Liver (tissue), 3 donors: Measurements from ENCODE around the gene DMD.

ENCODE experiments used
- FOXA2 ChIP-seq: IDR thresholded peaks from 2 replicates; pipeline ENCODE4 v1.6.1; 2016; ENCODE audit warnings: antibody characterized with exemption
- HNF4A ChIP-seq, 2 donors: conservative IDR thresholded peaks; 2 replicates each; pipeline ENCODE4 v1.6.1; 2016; ENCODE audit warnings: antibody characterized with exemption in 2 of 2, mild to moderate bottlenecking in 2 of 2
- NR2F2 ChIP-seq: IDR thresholded peaks from 2 replicates; pipeline ENCODE4 v1.6.1; 2016; ENCODE audit warnings: antibody characterized with exemption
- RAD21 ChIP-seq, 2 donors: IDR thresholded peaks; 2 replicates each; pipeline ENCODE4 v1.6.1; 2016; ENCODE audit warnings: antibody characterized with exemption in 2 of 2, mild to moderate bottlenecking in 2 of 2
- YY1 ChIP-seq: IDR thresholded peaks from 2 replicates; pipeline ENCODE4 v1.6.1; 2016; ENCODE audit warnings: antibody characterized with exemption, mild to moderate bottlenecking
- TF ChIP-seq, protein P1 (sequence below): fragments of 150-350 bp; IDR thresholded peaks from 2 replicates; pipeline ENCODE4 v1.5.1; 2017; ENCODE audit warnings: improper control_type of control experiment, low read depth, low read length; ENCODE audit not compliant: missing input control
- TF ChIP-seq, protein P2 (sequence below): IDR thresholded peaks from 2 replicates; pipeline ENCODE4 v1.6.1; 2016; ENCODE audit warnings: antibody characterized with exemption
- TF ChIP-seq, protein P3 (sequence below): IDR thresholded peaks from 2 replicates; pipeline ENCODE4 v1.6.1; 2016; ENCODE audit warnings: antibody characterized with exemption
- donor health status: healthy.
- donor health status: healthy.

DNA sequence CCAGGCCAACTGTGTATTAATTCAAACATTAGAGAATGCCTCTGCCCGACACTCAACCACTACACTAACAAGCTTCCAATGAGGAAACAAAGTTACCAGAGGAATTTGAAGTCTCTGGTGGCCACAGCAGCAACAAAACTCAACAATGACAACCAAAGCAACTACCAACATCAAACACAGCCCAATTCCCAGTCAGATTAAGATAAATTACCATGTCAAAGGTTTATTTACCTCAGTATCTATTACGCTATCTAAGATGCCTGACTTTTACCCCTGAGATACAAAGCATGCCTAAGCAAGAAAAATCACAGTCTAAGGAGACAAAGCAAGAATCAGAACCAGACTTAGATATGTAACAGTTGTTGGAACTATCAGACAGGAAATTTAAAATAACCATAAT, 1909.4 kb downstream of the DMD start:
- TF ChIP-seq, protein P1, sequence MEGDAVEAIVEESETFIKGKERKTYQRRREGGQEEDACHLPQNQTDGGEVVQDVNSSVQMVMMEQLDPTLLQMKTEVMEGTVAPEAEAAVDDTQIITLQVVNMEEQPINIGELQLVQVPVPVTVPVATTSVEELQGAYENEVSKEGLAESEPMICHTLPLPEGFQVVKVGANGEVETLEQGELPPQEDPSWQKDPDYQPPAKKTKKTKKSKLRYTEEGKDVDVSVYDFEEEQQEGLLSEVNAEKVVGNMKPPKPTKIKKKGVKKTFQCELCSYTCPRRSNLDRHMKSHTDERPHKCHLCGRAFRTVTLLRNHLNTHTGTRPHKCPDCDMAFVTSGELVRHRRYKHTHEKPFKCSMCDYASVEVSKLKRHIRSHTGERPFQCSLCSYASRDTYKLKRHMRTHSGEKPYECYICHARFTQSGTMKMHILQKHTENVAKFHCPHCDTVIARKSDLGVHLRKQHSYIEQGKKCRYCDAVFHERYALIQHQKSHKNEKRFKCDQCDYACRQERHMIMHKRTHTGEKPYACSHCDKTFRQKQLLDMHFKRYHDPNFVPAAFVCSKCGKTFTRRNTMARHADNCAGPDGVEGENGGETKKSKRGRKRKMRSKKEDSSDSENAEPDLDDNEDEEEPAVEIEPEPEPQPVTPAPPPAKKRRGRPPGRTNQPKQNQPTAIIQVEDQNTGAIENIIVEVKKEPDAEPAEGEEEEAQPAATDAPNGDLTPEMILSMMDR: no peak
- TF ChIP-seq NR2F2 (no peak), FOXA2 (no peak), RAD21 (IDR thresholded peaks at IDR 0.05) (no peak), HNF4A (conservative IDR thresholded peaks at IDR 0.05) (peak in 1 of 2 donors; percentile 7), YY1 (no peak)
- TF ChIP-seq, protein P2, sequence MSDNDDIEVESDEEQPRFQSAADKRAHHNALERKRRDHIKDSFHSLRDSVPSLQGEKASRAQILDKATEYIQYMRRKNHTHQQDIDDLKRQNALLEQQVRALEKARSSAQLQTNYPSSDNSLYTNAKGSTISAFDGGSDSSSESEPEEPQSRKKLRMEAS: no peak
- TF ChIP-seq, protein P3, sequence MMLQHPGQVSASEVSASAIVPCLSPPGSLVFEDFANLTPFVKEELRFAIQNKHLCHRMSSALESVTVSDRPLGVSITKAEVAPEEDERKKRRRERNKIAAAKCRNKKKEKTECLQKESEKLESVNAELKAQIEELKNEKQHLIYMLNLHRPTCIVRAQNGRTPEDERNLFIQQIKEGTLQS: no peak
